Glomerular endothelial cell (primary cell): Measurements from ENCODE around the gene SIL1. TPM values are rescaled to one million over a fixed set of nuclear protein-coding genes. Genes with fewer than 3 reads are reported as not detected.
"Not testable (repeated sequence)": the region's sequence is repeated elsewhere in the genome, so short reads cannot be mapped to it uniquely, and the experiment has no call there.

ENCODE experiments used
- DNase-seq: peaks from one replicate; pipeline ENCODE4 v3.0.0-alpha.2; 2011; ENCODE audit warnings: low read depth, low spot score; ENCODE audit errors: extremely low read depth
- total RNA-seq: library from RNA; depleted of rRNA; stranded (reverse); fragments of >200 nt; gene quantifications from 2 replicates; pipeline ENCODE4 v1.2.3, GENCODE V29; 2015

The SIL1 gene
- total RNA-seq, 1 donor from 2014 or later = 48.7 TPM

DNA sequence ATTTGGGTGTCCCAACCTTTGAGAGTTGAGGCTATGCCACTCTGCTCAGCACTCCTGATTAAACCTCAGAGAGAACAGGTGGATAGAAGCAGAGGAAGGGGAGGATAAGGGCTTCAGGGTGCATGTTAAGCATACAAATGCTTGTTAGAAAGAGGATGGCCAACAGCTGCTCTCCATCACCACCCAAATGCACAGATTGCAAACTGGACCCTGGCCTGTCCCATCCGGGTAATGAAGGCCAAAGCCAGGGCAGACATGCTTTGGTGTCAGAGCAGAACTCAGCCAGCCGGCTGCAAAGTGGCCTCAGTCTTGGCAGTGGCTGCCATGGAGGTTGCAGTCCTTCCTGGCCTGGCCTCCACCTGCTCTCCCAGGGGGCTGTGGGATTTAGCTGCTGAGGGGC lies 84.3 kb downstream of the SIL1 start:
- DNase-seq = no peak

- not testable (repeated sequence) for DNase-seq
These were observed 85.8 kb downstream of the SIL1 start for GRCh38 chr5:139112362-139112761.

DNA sequence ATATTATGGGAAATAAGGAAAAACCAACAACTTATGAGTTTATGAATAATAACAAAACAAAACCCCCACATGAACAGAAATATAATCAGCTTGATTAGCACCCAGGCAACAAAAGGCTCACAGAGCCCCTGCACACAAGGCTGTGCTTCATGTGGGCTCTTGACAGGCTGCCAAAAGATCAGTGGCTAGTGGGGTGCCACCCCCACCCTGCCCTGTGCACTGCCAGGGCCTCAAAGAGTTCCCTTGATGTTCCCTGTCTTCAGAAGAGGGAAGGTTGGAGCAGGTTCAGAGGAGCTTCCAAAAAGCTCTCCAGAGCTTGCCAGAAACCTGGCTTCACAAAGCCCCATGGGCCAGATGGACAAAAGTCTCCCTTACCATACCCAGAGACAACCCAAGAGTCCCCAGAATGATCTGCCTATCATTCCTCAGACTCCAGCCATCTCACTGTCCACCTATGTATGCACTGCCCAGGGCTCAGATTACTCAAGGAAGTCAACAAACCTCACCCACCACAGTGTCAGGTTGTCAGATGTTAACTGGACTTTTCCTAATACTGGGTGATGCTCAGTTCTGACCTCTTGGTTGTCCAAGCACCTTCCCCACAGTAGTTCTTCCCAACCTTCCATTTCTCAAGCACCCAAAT lies 87.5 kb downstream of the SIL1 start:
- DNase-seq = no peak

DNA sequence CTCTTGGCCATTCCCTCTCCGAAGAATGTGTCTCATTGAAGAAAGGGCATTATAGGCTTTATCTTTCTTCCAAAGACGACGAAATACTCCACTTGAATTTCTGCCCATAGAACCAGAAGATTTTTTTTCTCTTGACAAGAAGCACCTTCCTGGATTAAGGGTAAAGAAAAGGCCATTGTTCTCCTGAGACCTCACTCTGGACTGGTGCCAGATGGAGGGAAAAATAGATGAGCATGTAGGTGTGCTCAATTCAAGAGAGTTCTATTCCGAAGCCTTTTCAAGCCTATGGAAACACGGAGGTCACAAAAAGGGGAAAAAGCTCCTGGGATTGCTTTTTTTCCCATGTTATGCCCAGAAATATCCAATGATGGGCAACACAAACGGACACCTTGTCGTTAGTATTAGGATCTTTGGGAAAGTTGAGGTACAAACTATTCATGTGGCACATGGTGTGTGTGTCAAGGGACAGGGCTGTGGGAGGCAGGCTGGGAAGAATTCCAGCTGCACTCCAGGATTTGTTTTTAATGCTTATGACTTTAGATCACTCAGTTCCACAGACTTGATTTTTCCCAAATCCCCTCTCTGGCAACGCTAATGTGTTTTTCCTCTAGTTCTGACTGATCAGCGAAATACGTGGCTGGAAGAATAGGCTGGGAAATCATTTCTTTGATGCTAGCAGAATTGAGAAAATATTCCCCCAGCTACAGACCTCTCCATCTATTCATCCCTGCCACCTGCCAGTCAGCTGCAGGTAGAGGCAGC lies 89.9 kb downstream of the SIL1 start:
- no peak for DNase-seq

- no peak for DNase-seq
These were observed 92.5 kb downstream of the SIL1 start for GRCh38 chr5:139105621-139106071.

DNA sequence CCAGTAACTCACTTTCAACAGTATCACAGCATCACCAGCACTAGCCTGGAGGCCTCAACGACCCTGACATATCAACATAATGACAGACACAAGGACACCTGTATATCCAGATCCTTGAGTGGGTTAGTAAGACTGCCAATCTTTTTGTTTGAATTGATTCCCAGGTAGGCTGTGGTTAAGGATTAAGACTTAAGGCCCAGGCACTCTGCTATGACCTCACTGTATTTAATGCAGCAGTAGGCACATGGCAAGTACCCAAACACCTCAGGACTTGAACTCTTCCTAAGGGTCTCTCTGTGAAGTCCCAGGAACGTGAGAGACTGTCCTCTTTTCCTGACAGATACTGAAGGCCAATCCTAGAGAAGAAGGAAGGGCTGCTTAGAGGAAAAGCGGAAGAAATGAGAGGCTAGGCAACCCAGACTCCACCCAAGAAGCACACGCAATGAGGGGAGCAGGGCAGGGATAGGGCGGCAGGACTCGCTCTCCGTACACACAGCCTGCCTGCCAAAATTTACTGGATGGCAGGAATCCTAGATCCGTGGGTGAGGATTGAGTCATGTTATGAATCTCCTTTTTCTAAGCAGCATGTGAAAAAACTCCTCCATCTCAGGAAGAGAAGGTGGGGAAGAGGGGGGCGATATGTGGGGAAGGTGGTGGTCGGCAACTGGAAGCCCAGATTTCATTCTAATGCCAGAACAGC lies 93.4 kb downstream of the SIL1 start:
- DNase-seq = no peak

DNA sequence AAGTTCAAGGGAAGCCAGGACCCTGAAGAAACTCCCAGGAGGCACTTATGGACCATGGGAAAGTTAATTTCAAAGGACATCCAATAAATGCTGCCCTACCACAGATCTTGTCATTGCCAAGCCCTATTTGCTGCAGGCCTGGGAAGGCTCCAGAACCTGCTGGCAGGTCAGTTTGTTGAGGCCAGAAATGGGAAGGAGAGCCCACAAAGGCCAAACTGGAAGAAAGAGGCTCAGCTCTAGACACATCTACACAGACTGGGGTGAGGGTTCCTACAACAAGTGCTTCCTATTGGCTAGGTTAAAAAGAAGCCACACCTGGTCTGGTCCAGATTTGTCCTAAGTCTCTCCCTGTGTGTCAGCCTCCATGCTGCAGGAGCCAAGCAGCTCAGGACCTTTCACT lies 94.4 kb downstream of the SIL1 start:
- DNase-seq = no peak

GRCh38 chr5:139100825-139101224 lies 97.3 kb downstream of the SIL1 start:
- no peak for DNase-seq

GRCh38 chr5:139094154-139095131 lies 103.7 kb downstream of the SIL1 start:
- DNase-seq = no peak

GRCh38 chr5:139092741-139093343 lies 105.3 kb downstream of the SIL1 start:
- DNase-seq = no peak

DNA sequence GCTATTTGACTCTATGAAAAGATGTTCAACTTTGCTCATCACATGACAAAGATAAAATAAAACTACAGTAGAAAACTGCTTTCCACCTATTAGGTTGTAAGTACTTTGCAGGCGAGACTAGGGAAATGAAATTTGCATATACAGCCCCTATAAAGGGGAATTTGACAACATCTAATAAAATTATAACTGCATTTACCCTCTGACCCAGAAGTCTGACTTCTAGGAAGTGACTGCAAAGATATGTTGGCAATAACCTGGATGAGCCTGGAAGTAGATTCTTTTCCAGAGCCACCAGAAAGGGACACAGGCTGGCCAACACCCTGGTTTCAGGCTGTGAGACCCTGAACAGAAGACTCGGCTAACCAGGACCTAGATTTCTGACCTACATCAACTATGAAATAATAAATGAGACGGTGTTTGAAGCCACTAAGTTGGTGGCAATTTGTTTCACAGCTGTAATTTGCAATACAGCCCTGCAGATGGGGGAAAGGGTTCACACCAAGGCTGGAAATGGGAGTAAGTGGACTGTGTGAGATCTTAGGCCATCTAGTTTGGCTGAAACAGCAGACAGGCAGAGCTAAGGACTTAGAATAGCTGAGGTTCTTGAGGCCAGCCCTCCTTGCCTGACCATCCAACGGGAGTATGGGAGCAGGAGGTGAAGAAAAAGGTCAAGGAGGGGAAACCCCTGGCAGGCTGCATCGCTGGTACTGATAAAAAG lies 106.6 kb downstream of the SIL1 start:
- DNase-seq = no peak

DNA sequence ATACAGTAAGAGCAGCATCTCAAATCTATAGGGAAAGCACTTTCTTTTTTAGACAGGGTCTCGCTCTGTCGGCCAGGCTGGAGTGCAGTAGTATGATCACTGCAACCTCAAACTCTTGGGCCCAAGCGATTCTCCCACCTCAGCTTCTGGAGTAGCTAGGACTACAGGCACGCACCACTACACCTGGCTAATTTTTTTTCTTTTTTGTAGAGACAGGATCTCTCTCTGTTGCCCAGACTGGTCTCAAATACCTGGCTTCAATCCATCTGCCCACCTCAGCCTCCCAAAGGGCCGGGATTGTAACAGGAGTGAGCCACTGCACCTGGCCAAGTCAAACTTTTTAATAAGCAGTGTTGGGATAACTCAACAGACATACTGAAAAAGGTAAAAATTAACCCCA lies 107.6 kb downstream of the SIL1 start:
- no peak for DNase-seq

GRCh38 chr5:139088024-139088423 lies 110.1 kb downstream of the SIL1 start:
- DNase-seq = no peak

DNA sequence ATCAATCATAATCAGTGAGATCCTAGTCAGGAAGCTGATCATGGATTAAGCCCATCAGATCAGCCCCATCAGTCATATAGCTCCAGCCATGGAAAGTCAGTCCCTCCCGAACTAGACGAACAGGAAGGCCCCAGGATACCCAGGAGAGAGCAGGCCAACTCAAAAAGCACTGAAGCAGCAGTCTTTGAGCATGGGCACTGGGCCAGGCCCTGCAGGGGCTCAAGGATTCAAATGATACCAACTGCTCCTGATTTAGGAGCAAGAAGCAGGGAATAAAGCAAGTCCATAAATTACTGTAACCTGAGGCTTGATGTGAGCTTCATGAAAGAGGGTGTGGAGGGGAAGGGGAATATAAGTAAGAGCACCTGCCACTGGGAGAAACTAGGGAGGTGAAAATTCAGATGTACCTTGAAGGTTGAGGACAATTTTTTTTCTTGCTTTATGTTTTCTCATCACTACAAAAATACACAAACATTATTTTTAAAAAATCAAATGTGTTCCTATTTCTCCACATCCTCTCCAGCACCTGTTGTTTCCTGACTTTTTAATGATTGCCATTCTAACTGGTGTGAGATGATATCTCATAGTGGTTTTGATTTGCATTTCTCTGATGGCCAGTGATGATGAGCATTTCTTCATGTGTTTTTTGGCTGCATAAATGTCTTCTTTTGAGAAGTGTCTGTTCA lies 115.2 kb downstream of the SIL1 start:
- no peak for DNase-seq

DNA sequence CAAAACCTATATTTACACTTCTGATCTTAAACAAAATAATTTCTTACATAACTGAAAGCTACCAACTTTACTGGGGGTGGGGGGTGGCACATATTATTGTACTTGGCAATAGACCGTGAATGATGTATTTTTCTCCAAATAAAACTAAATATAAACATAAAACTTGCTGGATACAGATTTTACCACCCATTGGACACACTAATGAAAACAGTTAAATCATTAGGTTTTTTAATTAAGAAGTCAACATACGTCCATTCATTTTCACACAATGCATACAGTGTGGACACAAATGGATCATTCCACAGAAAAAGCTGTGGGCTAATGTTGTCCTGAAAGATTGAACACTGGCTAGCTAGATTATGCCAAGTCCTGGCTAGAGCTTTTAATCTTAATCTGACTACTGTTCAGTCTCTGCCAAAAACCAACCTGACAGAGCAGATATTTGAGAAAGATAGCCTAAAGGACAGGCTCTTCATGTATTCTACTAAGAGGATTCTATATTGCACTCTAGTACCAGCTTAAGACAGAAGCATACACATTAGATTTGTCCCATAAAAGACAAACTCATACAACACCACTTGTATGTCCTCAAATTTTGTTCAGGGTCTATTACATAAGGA lies 118.1 kb downstream of the SIL1 start:
- no peak for DNase-seq

DNA sequence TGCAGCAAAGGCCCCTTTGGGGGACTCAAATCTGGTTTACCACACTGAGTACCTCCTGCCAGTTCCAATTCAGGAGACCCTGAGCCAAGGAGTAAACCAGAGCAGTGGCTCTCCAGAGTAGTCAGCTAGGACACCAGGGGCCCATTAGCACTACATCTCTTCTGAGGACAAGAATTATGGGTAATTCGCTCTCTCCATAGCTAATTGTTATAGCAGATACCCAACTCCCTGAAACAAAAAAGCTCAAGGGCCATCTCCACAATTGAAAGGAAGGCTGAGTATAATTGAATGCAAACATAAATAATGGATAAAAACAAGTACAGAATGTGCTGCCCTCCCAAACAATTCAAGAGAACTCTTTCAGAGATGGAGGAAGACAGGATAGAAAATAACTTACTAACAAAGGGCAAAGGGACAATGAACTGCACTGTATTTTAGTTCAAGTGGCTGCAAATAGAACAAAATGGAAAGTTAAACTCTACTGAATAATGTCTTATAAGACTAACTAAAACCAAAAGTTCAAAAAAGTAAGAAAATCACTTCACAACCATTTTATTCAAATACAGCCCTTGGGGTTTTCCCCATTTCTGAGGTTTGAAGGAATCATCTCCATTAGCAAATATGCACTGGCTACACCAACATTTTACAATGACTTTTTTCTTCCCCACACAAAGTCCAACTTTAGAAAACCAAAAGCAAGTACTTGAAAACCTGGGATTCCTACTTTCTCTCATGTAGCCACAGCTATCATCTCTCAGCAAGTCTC lies 118.8 kb downstream of the SIL1 start:
- DNase-seq = no peak

- DNase-seq = no peak
These were observed 119.8 kb downstream of the SIL1 start for GRCh38 chr5:139078345-139078744.

GRCh38 chr5:139077899-139078298 lies 120.3 kb downstream of the SIL1 start:
- DNase-seq = no peak
